LNCAP (cell line): ENCODE measurements around the gene UCK2.

Experiments
- CTCF ChIP-seq: fragments of 450-650 bp; IDR thresholded peaks from 2 replicates; pipeline ENCODE4 v1.5.1; 2017; ENCODE audit warnings: mild to moderate bottlenecking

Gene UCK2

GRCh38 chr1:165827268-165828102 lies at the start of gene UCK2:
TSS of gene UCK2 (plus strand) at chr1:165827614. CDS start at chr1:165827834, 220 bp downstream.
- TF ChIP-seq CTCF: peak; percentile 41; the same call in 1 of the 2 replicates

GRCh38 chr1:165787741-165788140 lies 39.7 kb upstream of the UCK2 start:
- TF ChIP-seq CTCF: no peak

GRCh38 chr1:165793951-165794350 lies 33.5 kb upstream of the UCK2 start:
- TF ChIP-seq CTCF: no peak

- TF ChIP-seq CTCF: no peak
These were observed 31.5 kb upstream of the UCK2 start for GRCh38 chr1:165795894-165796293.

- no peak for TF ChIP-seq CTCF
These were observed 28.0 kb upstream of the UCK2 start for GRCh38 chr1:165799387-165799786.

- TF ChIP-seq CTCF: no peak
These were observed 19.8 kb upstream of the UCK2 start for GRCh38 chr1:165807613-165808012.

- no peak for TF ChIP-seq CTCF
These were observed 11.7 kb upstream of the UCK2 start for GRCh38 chr1:165815725-165816124.

GRCh38 chr1:165816157-165816556 lies 11.3 kb upstream of the UCK2 start:
- TF ChIP-seq CTCF: no peak
